ENCODE measurements around the gene IAH1.

Gene IAH1, protein sequence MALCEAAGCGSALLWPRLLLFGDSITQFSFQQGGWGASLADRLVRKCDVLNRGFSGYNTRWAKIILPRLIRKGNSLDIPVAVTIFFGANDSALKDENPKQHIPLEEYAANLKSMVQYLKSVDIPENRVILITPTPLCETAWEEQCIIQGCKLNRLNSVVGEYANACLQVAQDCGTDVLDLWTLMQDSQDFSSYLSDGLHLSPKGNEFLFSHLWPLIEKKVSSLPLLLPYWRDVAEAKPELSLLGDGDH

DNA sequence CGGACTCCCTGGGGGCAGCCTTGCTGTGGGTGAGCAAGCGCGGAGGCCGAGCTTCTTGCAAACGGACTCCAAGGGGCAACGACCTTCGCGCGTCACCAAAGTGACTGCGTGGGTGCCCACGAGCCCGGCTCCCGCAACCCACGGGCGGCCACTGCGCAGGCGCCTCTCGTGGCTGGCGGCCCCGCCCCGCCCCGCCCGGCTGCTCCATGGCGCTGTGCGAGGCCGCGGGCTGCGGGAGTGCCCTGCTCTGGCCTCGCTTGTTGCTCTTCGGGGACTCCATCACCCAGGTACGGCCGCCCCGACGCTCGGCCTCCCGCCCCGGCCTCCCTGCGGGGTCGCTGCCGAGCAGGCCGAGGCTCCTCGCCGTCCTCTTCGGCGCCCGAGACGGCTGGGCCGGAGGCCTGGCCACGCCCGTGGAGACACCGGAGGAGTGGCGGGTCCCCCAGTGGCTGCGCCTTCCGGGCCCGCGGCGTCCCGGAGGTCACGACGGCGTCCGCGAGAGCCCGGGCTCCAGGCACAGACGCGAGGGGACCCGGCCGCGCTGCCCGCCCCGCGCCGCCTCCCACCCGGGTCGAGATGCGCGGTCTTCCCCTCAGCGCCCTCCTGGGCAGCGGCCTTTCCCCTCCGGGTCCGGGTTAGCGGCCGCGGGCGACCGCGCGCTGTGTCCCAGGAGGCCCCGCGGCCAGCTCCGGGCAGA is at the start of gene IAH1:
IAH1 (plus strand) TSS at position 191 of the 697 bp plus-strand sequence; CDS start at position 207, 16 bp downstream.
- no peak for FAIRE-seq

GRCh38 chr2:9428965-9429577 is 45.3 kb upstream of the IAH1 start:
- FAIRE-seq, result no peak

GRCh38 chr2:9430316-9431293 is 43.7 kb upstream of the IAH1 start:
- no peak for FAIRE-seq

GRCh38 chr2:9434489-9434888 is 39.9 kb upstream of the IAH1 start:
- FAIRE-seq, result no peak

- FAIRE-seq, result no peak
These were observed 34.8 kb upstream of the IAH1 start for GRCh38 chr2:9439536-9439935.

GRCh38 chr2:9440058-9440727 is 34.2 kb upstream of the IAH1 start:
- no peak for FAIRE-seq

- no peak for FAIRE-seq
These were observed 32.8 kb upstream of the IAH1 start for GRCh38 chr2:9441556-9441955.

- FAIRE-seq, result no peak
These were observed 30.8 kb upstream of the IAH1 start for GRCh38 chr2:9443526-9443925.

DNA sequence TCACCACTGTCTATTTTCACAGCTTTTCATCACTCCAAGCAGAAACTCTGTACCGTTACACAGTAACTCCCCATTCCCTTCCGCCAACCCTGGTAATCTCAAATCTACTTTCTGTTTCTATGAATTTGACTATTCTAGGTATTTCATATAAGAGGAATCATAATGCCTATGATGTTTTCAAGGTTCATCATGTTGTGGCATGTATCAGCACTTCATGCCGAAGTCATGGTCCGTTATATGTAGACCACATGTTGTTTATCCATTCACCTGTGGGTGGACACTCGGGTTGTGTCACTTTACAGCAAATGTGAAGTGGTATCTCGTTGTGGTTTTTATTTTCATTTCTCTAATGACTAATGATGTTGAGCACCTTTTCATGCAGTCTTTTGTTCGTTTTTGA is 29.3 kb upstream of the IAH1 start:
- FAIRE-seq, result no peak

- FAIRE-seq, result no peak
These were observed 23.1 kb upstream of the IAH1 start for GRCh38 chr2:9451231-9451630.

- no peak for FAIRE-seq
These were observed 13.8 kb upstream of the IAH1 start for GRCh38 chr2:9460441-9461017.

DNA sequence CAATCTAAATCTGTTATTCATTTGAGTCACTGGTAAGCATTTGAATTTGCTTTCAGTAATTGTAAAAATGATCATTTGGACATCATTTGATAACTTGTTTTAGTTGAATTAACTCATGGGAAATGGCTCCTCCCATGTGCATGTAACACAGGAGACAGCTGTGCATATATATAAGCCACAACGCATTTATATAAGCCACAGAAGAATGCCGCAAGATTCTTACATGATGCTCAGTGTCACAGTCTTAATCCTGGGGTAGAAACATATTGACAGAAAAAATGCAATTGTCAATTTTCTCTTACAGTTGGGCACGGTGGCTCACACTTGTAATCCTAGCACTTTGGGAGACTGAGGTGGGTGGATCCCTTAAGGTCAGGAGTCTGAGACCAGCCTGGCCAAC is 13.3 kb upstream of the IAH1 start:
- FAIRE-seq, result no peak

GRCh38 chr2:9462313-9462712 is 12.0 kb upstream of the IAH1 start:
- FAIRE-seq, result no peak

DNA sequence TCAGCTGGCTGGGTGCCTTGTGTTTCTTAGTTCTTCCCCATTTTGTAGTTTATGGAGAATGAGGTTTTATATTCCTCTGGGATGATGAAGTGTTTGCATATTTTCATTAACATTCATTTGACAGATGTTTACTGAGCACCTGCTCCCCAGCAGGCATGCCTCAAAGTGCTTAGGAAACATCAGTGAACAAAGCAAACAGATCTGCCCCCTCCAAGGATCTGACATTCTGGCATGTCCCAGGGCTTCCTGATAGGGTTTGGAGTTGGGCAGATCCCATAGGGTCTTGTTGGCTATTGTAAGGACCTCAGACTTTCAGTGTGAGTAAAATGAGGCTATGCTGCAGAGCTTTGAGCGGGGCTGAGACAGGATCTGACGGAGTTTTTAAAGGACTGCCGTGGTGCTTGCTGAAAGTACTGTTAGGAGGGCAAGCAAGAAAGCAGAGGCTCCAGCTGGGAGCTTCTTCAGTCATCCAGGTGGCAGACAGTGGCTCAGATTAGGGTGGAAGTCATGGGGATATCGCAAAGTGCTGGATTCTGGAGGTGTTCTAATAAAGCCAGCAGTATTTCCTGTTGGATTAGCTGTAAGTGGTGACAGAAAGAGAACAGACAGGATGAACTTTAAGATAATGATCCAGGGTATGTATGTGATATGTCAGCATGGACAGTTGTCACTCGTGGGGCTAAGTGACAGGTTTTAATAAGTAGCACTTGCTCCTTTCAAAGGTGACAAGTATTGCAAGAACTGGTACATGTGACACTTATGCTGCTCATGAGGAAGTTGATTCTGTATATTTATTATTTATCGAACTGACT is 11.3 kb upstream of the IAH1 start:
- FAIRE-seq, result no peak

DNA sequence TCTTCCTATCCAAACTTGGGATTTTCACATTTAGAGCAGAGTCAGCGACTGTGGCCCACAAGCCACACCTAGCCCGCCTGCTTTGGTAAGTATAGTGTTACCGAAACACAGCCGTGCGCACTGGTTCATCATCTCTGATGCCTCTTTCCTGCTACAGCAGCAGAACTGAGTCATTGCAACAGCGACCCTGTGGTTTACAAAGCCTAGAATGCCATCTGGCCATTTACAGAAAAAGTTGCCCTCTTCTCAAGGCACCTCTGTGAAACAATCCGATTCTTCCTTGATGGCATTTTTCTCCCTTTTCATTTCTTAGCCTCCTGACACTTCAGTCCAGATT is 10.7 kb upstream of the IAH1 start:
- no peak for FAIRE-seq

GRCh38 chr2:9465170-9465569 is 9.2 kb upstream of the IAH1 start:
- no peak for FAIRE-seq

DNA sequence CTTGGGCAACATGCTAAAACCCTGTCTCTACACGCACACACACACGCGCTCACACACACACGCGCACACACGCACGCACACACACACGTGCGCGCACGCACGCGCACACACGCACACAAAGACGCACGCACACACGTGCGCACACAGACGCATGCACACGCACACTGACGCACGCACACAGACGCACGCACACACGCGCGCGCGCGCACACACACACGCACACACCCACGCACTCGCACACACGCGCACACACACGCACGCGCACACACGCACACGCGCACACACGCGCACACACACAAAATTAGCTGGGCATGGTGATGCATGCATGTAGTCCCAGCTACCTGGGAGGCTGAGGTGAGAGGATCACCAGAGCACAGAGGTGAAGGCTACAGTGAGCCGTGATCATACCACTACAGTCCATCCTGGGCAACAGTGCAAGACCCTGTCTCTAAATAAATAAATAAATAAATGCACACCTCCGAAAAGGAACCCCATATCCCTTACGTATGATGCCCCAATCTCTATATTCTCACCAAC is 8.1 kb upstream of the IAH1 start:
- FAIRE-seq, result no peak

GRCh38 chr2:9467687-9468086 is 6.7 kb upstream of the IAH1 start:
- no peak for FAIRE-seq

GRCh38 chr2:9471206-9471605 is 3.1 kb upstream of the IAH1 start:
- no peak for FAIRE-seq

DNA sequence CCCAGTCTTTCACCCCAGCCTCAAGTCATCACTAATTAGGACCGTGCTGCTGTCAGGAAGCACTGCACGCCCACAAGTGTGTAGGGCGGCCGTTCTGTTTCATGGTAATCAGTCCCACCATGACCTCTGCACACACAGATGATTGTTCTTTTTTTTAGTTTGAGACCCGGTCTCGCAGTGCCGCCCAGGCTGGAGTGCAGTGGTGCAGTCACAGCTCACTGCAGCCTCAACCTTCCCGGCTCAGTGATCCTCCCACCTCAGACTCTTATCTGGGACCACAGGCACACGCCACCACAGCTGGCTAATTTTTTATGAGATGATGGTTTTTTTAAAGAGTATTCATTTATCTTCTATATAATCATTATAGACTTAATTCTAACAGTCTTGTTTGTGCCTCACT is 1.8 kb upstream of the IAH1 start:
- FAIRE-seq, result no peak
